NCI-H2029 treated with DMSO at 0.1 percent for 48 hours (cell line): Measurements from ENCODE around the gene EFCAB7.
"Not testable (repeated sequence)": the region's sequence is repeated elsewhere in the genome, so short reads cannot be mapped to it uniquely, and the experiment has no call there.

Experiments used
- DNase-seq: peaks from one replicate; lab custom pipeline; 2025; lab: John Stamatoyannopoulos, UW

EFCAB7 gene

DNA sequence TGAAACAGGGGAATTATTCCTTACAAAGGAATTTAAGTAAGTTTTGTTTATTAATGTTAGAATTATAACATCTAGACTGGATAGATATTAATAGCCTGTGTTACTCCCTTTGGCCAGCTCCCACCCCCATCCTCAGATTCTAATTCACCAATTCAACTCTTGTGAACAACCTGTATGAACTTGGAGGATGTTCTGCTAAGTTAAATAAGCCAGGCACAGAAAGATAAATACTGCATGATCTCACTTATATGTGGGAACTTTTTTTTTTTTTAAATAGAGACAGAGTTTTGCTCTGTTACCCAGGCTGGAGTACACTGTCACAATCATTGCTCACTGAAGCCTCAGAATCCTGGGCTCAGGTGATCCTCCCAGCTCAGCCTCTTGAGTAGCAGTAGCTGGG, 32.2 kb downstream of the EFCAB7 start:
- no peak for DNase-seq

DNA sequence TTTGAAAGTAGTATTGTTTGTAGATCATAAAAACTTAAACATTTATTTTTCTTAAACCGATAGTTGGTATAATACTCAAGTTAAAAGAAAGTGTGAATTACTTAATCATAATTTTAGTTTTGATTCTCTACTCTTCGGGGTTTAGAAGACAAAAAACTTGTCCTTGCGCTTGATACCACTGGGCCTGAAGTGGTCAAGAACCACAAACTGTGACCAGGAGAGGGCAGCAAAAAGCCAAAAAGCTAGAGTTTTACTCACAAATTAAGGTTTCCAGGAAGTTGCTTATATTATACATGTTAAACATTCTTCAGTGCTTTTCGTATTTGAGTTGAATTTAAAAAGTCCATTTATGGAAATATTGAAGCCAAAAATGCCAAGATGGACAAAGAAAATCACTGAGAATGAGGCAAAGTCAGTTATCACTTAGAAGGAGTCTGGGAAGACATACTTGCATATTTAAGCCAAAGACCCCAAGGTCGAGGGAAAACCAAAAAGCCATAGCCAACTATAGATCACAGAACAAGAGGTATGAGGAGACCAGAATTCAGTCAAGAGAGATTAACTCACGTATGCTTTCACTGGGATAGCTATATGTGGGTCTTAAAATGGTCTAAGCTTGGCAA, 34.2 kb downstream of the EFCAB7 start:
- no peak for DNase-seq

DNA sequence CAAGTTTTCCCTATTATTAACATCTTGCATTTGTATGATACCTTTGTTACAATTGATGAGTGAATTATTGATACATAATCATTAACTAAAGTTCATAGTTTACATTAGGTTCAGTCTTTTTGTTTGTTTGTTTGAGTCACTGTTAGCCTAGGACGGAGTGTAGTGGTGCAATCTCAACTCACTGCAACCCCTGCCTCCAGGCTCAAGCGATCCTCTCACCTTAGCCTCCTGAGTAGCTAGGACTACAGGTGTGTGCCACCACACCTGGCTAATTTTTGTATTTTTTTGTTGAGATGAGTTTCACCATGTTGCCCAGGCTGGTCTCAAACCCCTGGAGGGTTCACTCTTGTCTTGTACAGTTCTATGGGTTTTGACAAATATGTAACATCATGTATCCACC, 36.0 kb downstream of the EFCAB7 start:
- DNase-seq = no peak

DNA sequence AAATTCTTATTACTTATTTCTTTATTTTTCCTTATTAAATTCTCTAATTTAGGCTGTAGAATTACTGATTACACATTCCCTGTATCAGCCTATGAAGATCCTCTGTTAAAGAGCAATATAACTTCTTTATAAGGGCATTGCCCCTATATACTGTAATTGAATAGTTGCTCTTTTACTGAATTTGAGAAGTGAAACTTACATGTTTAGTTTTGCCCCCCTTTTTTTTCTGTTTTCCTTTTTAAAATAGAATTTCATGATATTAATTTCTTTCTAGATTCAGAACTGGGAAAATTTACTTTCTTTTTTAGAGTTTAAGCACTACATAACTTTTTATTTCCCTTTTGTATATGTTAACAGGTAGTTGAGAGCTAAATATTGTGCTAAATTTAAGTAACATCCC, 40.4 kb downstream of the EFCAB7 start:
- no peak for DNase-seq

DNA sequence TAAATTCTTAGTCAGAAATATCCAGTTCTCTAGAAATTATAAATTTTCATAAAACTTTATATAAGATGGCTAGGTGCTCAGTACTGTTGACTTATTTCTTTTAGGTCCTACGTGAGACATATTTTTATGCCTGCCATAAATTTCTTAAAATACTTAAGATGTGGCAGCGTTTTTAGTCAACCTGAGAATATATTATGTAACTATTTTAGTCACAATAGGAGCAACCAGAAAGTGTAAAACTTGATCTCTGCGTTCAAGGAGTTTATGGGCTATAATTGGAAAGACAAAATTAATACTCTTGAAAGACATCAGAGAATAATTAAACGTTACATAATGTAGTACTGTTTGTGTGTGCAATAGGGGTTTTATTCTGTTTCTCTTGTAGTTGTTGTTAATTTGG, 45.7 kb downstream of the EFCAB7 start:
- no peak for DNase-seq

DNA sequence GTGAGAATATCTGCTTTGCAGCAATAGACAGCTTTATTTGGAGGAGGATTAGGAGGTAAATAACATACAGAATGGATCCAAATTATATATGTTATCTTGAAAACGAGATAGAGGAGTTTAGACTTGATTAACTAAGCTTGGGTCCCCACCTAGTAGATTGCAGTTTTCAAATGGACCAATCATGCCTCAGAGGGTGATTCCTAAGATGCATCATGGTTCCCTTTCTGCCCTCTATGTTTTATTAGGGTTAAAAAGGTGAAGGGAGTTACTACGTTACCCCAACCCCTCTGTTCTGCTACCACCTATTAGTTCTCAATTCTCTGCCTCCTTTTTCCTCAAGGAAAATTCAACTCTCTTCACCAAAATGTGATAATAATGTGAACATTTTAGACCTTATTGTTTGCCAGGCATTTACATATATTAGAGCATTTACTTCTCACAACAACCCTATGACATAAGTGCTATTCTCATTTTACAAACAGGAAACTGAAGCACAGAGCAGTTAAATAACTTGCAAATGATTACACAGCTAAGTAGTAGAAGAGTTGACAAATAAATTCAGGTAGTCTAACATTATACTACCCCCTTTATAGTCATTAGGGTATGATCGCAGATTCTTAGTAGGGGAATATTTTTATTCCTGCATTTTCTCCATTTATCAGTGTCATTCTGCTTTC, 46.5 kb downstream of the EFCAB7 start:
- no peak for DNase-seq

DNA sequence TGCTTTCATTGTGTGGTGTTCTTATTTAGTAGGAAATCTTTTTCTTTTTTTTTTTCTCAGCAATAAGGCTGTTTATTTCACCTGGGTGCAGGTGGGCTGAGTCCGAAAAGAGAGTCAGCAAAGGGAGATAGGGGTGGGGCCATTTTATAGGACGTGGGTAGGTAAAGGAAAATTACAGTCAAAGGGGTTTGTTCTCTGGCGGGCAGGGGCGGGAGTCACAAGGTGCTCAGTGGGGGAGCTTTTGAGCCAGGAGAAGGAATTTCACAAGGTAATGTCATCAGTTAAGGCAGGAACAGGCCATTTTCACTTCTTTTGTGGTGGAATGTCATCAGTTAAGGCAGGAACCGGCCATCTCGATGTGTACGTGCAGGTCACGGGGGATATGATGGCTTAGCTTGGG, 49.4 kb downstream of the EFCAB7 start:
- not testable (repeated sequence) for DNase-seq

DNA sequence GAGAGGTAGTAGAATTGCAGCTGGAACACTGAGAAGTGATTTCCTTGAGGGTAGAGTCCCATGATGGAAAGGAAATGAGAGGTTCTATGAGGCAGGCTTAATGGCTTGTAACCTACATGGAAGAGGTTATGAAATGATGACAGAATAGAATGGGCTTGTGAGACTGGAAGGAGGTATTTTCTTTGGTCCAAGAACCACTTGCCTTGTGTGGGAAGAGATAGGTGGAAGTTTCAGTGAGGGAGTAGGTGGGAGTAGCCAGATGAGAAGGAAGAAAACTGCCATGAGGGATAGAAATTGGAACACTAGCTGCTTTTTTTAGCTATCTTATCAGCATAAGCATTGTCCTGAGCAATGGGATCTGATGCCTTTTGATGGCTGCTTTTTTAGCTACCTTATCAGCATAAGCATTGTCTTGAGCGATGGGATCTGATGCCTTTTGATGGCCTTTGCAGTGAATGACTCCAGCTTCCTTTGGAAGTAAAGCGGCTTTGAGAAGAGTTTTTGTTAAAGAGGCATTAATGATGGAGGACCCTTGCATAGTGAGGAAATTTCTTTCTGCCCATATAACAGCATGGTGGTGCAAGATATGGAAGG, 51.0 kb downstream of the EFCAB7 start:
- DNase-seq = not testable (repeated sequence)

DNA sequence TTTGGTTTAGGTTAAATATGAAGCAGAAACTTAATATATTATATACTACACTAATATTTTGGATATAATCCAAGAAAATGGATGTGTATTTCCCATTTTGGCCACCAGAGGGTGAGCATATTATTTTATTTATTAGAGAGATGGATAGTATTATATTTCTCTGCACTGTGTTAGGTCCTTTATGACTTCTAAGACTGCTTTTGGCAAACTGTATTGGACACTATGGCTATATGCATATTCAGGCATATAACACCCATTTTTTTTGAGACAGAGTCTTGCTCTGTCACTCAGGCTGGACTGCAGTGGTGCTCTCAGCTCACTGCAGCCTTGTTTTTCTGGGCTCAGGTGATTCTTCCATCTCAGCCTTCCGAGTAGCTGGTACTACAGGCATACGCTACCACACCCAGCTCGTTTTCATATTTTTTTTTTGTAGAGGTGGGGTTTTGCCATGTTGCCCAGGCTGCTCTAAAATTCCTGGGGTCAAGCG, 52.1 kb downstream of the EFCAB7 start:
- peak; percentile 35 for DNase-seq

DNA sequence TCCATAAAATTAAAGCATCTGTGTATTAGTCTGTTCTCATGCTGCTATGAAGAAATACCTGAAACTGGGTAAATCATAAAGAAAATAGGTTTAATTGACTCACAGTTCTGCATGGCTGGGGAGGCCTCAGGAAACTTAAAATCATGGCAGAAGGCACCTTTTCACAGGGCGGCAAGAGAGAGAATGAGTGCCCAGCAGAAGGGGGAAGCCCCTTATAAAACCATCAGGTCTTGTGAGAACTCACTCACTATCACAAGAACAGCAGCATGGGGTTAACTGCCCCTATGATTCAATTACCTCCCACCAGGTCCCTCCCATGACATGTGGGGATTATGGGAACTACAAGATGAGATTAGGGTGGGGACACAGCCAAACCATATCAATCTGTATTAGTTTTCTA, 63.0 kb downstream of the EFCAB7 start:
- DNase-seq = not testable (repeated sequence)

DNA sequence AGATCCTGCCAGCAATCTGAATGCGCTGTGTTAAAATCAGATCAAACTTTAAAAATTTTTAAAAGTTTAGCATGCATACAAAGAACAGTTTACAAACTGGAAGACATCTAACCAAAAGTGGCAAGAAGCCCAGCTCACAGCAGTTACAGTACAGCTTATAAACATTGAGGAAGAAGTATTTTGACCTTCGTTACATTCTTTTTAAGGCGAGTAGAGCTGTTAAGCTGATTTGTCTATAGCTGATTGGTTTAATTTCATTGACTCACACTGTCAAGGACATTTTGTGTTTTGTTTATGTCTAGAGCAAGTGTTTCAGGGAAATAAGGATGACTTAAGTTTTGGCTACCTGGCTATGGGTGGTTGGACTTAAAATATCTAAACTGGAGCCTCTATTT, 66.8 kb downstream of the EFCAB7 start:
- DNase-seq = no peak

DNA sequence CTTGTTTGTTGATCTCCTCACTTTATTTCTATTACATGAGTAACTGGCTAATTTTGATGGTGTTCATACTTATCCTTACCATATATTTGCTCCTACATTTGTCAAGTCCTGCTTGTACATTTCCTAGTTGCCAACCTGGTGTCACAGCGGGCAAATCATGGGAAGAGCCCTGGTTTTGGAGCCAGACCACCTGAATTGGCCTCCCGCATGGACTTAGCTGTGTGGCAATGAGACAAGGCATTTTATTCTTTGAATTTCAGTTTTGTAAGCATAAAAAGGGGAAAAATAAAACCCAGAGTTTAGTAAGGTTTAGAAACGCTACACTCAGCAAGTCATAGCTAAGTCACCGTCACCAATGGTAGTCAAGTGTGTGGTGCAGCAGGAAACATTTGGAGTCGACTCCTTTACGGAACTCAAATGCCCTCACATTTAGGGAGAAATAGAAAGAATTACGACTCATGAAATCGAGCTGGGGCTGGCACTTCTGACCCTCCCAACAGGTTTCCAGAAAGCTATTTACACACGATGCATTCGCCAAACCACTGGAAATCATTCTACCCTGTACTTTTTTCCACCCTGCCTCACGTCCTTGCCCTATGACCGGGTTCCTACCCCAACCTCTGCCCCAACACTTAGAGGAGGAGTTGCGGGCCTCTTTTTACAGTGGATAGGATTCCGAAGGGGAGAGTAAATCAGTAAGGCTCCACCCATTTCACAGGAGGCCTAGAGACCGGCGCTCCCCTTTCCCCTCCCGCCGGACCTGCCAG, 69.4 kb downstream of the EFCAB7 start:
- DNase-seq = no peak

DNA sequence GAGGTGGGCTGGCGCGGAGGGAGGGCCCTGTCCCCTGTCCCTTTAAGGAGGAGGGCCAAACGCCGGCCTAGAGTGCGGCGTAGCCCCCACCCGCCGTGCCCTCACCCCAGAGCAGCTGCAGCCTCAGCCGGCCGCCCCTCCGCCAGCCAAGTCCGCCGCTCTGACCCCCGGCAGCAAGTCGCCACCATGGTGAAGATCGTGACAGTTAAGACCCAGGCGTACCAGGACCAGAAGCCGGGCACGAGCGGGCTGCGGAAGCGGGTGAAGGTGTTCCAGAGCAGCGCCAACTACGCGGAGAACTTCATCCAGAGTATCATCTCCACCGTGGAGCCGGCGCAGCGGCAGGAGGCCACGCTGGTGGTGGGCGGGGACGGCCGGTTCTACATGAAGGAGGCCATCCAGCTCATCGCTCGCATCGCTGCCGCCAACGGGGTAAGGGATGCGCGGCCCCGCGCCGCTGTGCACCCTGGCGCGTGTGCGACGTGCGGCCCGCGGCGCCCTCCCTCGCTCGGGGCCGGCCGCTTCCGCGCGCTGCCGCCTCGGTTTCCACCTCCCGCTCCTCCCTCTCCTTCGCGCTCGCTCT, 70.1 kb downstream of the EFCAB7 start, which contains the start of gene PGM1:
Gene PGM1 (plus strand): TSS at position 109 of the 583 bp plus-strand sequence. CDS start 78 bp downstream, at position 187.
- DNase-seq = peak; percentile 47

DNA sequence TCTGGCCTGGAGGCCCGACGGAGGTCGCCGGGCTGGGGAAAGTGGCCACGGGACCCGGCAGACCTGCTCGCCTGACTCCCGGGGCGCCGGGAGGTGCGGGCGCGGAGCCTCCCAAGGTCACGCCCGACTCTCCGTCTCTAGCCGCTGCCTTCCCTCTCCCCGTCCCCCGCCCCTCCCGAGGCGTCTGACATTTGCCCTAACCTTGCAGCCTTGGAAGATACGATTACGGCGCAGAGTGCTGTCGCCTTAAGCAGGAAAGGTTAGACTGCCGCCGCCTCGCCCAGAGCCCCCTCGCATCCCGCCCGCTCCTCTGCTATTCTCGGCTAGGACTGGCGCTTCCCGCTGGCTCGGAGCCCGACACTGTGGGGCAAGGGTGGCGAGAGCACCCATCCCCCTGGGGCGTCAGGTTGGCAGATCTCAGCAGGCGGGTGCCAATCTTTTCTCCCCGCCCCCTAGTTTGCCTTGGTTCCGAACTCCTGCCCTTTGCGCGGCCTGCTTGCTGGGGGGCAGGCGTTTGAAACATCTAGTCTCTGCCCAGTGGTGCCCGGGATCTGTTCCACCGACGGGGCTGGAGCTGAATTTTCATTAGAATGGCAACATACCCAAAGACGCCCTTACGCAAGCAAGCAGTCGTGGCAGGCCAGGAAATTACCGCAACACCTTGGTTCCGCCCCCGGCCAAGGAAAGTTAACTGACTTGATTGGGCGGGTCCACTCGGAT, 70.7 kb downstream of the EFCAB7 start:
- peak; percentile 60 for DNase-seq

DNA sequence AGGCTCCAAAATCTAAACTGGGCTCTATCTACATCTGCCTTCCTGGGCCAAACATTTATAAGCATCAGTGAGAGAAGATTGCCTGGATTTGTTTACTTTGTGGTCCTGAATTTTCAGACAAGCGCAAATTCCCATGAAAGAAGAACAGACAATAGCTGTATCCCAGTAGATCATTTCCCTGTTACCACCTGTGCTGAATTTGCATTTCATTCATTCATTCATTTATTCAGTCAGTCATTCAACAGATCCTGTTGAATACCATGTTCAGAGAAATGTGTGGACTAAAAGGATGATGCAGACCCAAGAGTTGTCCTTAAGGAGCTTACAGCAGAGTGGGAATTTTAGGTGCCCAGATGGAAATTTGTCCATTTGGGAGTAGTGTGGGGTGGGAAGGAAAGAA, 72.1 kb downstream of the EFCAB7 start:
- no peak for DNase-seq

DNA sequence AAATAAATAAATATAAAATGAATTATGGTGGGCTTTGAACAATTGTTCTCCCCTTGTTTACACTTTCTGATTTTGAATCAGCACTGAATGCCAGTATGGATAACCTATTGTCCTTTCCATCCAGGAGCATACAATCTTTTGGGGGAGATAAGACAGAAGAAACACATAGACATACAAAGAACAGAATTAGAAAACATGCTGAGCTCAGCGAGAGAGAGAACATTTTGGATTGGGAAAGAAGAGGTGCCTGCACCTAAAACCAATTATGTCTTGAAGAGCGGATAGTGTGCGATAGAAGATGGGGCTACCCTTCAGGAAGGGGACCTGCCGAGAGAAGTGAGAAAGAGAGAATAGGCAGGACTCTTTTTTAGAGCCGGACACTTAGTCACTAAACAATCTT, 76.5 kb downstream of the EFCAB7 start:
- no peak for DNase-seq

DNA sequence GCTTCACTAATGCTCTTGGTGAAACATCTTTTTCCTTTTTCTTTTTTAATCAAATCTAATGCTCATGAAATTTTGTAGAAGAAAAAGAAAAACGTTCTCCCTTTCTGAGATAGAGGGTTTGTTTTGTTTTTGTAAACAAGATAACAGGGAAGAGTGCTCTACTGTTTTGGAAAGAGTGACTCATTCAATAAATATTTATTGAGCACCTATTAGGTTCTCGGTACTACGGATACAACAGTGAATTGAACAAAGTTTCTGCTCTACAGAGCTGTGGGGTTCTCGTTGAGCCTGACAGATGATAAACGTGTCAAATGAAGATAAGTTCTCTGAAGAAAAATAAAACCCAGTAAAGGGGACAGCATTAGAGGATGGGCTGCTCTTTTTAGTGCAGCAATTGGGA, 76.9 kb downstream of the EFCAB7 start:
- no peak for DNase-seq

DNA sequence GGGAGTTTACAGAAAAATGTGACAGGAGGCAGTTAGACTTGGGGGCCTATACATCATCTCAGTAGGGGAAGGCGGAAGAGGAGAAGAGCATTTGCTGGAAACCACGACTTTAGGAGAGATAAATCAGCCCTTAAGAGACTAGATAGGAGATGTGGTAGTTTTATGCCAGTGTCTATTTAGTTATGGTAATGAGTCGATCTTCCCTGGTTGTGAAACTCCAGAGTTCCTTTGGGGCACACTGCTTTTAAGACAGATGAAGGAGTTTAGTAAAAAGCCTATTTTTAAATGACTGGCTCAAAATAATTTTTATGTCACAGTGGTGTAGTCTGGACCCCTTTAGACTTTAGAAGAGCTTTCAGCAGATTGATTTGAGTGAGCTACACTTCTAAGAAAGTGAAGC, 77.7 kb downstream of the EFCAB7 start:
- no peak for DNase-seq

DNA sequence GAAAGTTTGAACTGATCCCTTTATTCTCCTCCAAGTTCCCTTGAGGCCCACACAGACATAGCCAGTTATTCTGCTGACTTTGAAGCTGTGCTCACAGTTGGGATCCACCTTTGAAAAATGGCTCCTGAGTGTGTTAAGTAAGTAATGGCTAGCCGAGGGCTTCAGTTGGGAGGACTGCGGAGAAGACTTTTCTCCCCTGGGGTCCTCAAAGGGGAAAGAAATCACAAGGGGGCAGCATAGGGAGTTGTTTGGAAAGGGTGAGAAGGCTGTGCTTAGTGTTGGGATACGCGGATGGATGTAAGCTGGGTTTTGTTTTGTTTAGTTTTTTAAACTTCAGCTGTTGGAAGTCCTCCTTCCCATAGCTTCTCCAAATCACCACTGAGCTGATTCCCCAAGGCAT, 78.1 kb downstream of the EFCAB7 start:
- DNase-seq = no peak

DNA sequence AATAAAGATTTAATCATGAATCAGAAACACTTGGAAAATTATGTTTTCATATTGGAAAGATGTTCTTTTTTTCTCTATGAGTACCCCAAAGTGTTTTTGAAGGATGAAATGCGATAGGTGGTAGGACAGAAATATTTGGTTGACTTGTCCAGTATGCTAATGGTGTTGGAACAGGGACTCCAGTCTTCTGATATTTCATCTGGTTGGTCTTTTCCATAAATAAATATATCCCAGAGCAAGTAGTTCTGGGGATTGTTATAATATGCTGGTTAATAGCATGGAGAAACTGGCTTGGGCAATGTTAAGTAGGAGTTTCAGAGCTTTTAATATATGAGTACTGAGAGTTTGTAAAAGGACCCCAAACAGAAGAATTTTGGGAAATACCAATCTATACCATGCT, 78.6 kb downstream of the EFCAB7 start:
- DNase-seq = no peak

DNA sequence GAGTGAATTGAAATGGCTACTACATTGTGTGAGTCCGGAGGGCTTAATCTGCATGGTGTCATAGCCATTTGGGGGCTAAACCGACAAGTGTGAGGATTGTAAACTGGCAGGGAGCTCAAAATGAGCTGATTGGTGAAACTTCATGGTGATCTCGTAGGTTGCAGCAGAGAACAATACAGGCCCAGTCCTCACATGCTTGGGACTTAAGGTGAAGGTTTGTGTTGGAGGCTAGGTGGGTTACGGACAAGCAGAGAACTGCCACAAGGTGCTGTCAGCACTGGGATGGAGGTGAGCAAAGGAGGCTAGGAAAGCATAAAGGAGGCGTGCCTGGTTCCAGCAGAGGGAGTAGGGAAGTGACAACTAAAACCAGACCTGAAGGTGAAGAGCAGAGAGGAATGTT, 79.3 kb downstream of the EFCAB7 start:
- no peak for DNase-seq

DNA sequence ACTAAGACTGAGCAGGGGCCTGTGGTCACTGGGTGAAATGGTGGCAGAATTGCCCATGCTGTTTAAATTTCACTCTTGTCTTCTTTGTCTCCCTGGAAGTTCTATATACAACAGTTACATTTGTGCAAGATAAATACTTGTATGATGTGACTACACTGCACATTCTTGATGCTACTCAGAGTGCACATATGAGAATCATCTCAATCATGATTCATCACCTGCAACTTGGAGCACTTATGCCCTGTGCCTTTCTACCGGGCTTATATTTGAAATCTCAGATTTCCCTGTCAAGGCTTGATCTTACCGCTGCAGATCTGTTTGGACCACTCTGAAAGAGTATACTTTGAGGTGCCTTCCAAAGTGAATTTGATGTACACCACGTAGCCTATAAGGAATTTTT, 80.5 kb downstream of the EFCAB7 start:
- no peak for DNase-seq
